ENCODE data around the gene HNRNPU.

DNA sequence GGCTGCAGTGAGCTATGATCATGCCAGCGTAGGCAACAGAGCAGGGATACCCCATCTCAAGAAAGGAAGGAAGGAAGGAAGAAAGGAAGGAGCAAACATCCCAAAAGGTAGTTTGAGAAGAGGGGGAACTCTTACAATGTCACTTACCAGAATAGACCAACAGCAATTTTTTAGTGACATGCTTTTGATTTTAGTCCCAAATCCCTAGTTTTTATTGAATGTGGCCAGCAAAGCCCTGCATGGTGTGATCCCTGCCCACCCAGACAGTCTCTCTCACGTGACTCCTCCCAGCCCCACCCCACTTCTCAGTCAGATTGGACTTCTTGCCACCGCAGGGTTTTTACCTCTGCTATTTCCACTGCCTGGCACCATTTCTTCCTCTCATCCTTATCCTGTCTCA lies 39.8 kb upstream of the HNRNPU start:
- TF ChIP-seq, protein P1, sequence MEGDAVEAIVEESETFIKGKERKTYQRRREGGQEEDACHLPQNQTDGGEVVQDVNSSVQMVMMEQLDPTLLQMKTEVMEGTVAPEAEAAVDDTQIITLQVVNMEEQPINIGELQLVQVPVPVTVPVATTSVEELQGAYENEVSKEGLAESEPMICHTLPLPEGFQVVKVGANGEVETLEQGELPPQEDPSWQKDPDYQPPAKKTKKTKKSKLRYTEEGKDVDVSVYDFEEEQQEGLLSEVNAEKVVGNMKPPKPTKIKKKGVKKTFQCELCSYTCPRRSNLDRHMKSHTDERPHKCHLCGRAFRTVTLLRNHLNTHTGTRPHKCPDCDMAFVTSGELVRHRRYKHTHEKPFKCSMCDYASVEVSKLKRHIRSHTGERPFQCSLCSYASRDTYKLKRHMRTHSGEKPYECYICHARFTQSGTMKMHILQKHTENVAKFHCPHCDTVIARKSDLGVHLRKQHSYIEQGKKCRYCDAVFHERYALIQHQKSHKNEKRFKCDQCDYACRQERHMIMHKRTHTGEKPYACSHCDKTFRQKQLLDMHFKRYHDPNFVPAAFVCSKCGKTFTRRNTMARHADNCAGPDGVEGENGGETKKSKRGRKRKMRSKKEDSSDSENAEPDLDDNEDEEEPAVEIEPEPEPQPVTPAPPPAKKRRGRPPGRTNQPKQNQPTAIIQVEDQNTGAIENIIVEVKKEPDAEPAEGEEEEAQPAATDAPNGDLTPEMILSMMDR (IDR thresholded peaks at IDR 0.05; ENCODE audit: insufficient read depth, low read length) = no peak
- TF ChIP-seq, protein P2, sequence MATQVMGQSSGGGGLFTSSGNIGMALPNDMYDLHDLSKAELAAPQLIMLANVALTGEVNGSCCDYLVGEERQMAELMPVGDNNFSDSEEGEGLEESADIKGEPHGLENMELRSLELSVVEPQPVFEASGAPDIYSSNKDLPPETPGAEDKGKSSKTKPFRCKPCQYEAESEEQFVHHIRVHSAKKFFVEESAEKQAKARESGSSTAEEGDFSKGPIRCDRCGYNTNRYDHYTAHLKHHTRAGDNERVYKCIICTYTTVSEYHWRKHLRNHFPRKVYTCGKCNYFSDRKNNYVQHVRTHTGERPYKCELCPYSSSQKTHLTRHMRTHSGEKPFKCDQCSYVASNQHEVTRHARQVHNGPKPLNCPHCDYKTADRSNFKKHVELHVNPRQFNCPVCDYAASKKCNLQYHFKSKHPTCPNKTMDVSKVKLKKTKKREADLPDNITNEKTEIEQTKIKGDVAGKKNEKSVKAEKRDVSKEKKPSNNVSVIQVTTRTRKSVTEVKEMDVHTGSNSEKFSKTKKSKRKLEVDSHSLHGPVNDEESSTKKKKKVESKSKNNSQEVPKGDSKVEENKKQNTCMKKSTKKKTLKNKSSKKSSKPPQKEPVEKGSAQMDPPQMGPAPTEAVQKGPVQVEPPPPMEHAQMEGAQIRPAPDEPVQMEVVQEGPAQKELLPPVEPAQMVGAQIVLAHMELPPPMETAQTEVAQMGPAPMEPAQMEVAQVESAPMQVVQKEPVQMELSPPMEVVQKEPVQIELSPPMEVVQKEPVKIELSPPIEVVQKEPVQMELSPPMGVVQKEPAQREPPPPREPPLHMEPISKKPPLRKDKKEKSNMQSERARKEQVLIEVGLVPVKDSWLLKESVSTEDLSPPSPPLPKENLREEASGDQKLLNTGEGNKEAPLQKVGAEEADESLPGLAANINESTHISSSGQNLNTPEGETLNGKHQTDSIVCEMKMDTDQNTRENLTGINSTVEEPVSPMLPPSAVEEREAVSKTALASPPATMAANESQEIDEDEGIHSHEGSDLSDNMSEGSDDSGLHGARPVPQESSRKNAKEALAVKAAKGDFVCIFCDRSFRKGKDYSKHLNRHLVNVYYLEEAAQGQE (IDR thresholded peaks at IDR 0.05; ENCODE audit: insufficient replicate concordance, low read depth) = no peak
- TF ChIP-seq POLR2AphosphoS5 (IDR thresholded peaks at IDR 0.05; ENCODE audit: low read depth) (no peak), GABPA (IDR thresholded peaks at IDR 0.05; ENCODE audit: low read depth) (no peak), SPI1 (IDR thresholded peaks at IDR 0.05; ENCODE audit: borderline replicate concordance, low read depth) (no peak)
